ENCODE data around the gene GARIN5B. TPM values are rescaled to one million over a fixed set of nuclear protein-coding genes. Genes with fewer than 3 reads are reported as not detected.

GARIN5B gene
- total and polyA plus RNA-seq, 2 of the 4 experiments (the other 2 are of a cell fraction) = not detected

DNA sequence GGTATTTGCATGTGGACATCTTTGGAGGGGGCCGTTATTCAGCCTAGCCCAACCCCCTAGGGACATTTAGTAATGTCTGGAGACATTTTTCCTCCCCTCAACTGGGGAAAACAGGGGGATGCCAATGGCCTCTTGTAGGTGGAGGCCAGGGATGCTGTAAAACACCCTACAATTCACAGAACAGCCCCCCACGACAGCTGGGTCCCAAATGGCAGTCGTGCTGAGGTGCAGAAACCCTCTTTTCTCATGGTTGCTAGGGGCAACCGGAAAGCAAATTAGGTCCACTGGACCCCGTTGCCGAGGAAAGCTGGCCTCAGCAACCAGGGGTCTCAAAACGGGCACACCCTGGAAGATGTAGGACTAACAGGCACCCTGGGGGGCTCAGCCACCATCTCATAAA lies 52.6 kb downstream of the GARIN5B start:
- Histone ChIP-seq H3K9me1 (ENCODE audit: insufficient read depth, low read length) (no peaks in the 10 kb centered on the region), H2AK5ac (ENCODE audit: low read depth, low read length) (no peak overlapping the region), H2AFZ (replicated peaks; ENCODE audit: low read length, poor library complexity) (no peak overlapping the region), H2BK120ac (ENCODE audit: low read depth, low read length) (no peak overlapping the region), H3K9me3 (ENCODE audit: control insufficient read depth, insufficient read depth, low read length) (no peaks in the 10 kb centered on the region; the same call in 1 of the 2 replicates), H3K56ac (ENCODE audit: extremely low read depth, insufficient read depth, low read length) (no peak overlapping the region), H3K79me1 (ENCODE audit: low read depth in 1 of 2, low read length in 2 of 2) (no peaks in the 10 kb centered on the region), H3K27ac (ENCODE audit: insufficient read depth, low read length) (no peak overlapping the region), H2AK9ac (replicated peaks; ENCODE audit: low read depth, low read length, poor library complexity) (no peak overlapping the region), H4K20me1 (ENCODE audit: insufficient read depth, low read length) (no peaks in the 10 kb centered on the region), H3K36me3 (ENCODE audit: control insufficient read depth, insufficient read depth, low read length) (peaks cover 29% of the 10 kb centered on the region), H3K14ac (replicated peaks; ENCODE audit: low read depth, low read length) (no peak overlapping the region), H3K4ac (ENCODE audit: low read depth, low read length) (no peak overlapping the region), H2BK20ac (ENCODE audit: low read depth, low read length) (no peak overlapping the region), H3K27me3 (ENCODE audit: control insufficient read depth, insufficient read depth, low read length) (no peaks in the 10 kb centered on the region), H3K23ac (ENCODE audit: low read depth, low read length) (no peak overlapping the region), H4K91ac (ENCODE audit: insufficient read depth, low read depth, low read length) (no peak overlapping the region), H4K5ac (ENCODE audit: low read depth, low read length) (no peak overlapping the region), H3K18ac (ENCODE audit: low read depth, low read length) (no peak overlapping the region), H3K4me2 (ENCODE audit: low read depth, low read length) (no peak overlapping the region), H3K4me1 (ENCODE audit: control insufficient read depth, insufficient read depth, low read length) (no peaks in the 10 kb centered on the region; the same call in 1 of the 2 replicates), H3K4me3 (ENCODE audit: insufficient read depth, low read depth, low read length) (no peak overlapping the region), H3K9ac (ENCODE audit: low read depth, low read length) (no peak overlapping the region), H4K8ac (ENCODE audit: low read depth in 2 of 2, low read length in 2 of 2) (no peak overlapping the region), H2BK15ac (ENCODE audit: low read depth, low read length) (no peak overlapping the region), H2BK5ac (ENCODE audit: low read depth, low read length, poor library complexity, severe bottlenecking) (no peak overlapping the region)
- DNase-seq (no peak), ATAC-seq (ENCODE audit: low read depth) (no peak)
- no TSS peak for BruUV-seq (replicated peaks)
- POLR2A ChIA-PET (ENCODE audit: unreplicated experiment) = no interaction called here
- in situ Hi-C loops (cut with MboI; ENCODE audit: low sequenced_read_pairs) = no loop called here
- intact Hi-C loops (cut with micrococcal nuclease) = no loop called here
- dilution Hi-C loops (cut with HindIII; ENCODE audit: low sequenced_read_pairs, unreplicated experiment) = no loop called here
- TF ChIP-seq BHLHE40 (IDR thresholded peaks at IDR 0.05; ENCODE audit: low read depth, low read length) = no peak
- no peak for TF ChIP-seq CHD1 (IDR thresholded peaks at IDR 0.05; ENCODE audit: low read depth, low read length)
- no peak for TF ChIP-seq FOS (IDR thresholded peaks at IDR 0.05; ENCODE audit: low read depth, low read length)
- TF ChIP-seq, protein P1, sequence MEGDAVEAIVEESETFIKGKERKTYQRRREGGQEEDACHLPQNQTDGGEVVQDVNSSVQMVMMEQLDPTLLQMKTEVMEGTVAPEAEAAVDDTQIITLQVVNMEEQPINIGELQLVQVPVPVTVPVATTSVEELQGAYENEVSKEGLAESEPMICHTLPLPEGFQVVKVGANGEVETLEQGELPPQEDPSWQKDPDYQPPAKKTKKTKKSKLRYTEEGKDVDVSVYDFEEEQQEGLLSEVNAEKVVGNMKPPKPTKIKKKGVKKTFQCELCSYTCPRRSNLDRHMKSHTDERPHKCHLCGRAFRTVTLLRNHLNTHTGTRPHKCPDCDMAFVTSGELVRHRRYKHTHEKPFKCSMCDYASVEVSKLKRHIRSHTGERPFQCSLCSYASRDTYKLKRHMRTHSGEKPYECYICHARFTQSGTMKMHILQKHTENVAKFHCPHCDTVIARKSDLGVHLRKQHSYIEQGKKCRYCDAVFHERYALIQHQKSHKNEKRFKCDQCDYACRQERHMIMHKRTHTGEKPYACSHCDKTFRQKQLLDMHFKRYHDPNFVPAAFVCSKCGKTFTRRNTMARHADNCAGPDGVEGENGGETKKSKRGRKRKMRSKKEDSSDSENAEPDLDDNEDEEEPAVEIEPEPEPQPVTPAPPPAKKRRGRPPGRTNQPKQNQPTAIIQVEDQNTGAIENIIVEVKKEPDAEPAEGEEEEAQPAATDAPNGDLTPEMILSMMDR (conservative IDR thresholded peaks at IDR 0.05; ENCODE audit: low read depth, low read length) = no peak
- TF ChIP-seq MAFK (IDR thresholded peaks at IDR 0.05; ENCODE audit: low read depth, low read length) = no peak
- TF ChIP-seq SMC3 (IDR thresholded peaks at IDR 0.05; ENCODE audit: low read depth, low read length) = no peak
- TF ChIP-seq MAZ (IDR thresholded peaks at IDR 0.05; ENCODE audit: borderline replicate concordance, low read depth, low read length) = no peak
- no peak for TF ChIP-seq CEBPB (IDR thresholded peaks at IDR 0.05; ENCODE audit: low read depth, low read length)
- no peak for TF ChIP-seq POLR2A (IDR thresholded peaks at IDR 0.05; ENCODE audit: low read depth, low read length)
- WGBS, 2 experiments (ENCODE audit: extremely low coverage in 2 of 2, insufficient read length in 1 of 2) = 60% methylated on average over 1 of the region's 7 CpGs; no CpG with 5 or more reads in 1 of the 2 experiments
- CTCF ChIA-PET = no interaction called here
